ENCODE results near the gene NBR1. TPM values are rescaled to one million over a fixed set of nuclear protein-coding genes. Genes with fewer than 3 reads are reported as not detected.
"Not testable (repeated sequence)": the region's sequence is repeated elsewhere in the genome, so short reads cannot be mapped to it uniquely, and the experiment has no call there.

NBR1 gene
- total and polyA plus RNA-seq, 5 donors = 39.4 to 98.2 (median 90.5) TPM

DNA sequence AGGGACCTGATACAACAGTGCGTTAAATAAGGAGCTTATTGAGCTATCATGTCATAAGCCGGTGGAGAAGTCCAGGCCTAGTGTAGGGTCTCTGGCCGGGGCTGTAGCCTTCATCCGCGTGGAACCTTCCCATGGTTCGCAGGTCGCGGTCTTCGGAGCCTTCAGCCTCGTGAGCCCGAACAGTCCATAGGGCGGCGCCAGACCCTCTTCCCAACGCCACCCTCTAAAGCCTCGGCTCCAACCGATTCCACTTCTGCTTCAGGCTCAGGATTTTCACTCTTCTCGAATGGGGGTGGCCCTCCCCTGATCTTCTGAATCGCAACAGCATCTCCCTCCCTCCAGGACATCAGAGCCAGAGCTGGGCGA, 35.6 kb upstream of the NBR1 start:
- Histone ChIP-seq H3K27me3 (ENCODE audit: control insufficient read depth, insufficient read depth) (no peaks in the 10 kb centered on the region), H3K9me3 (ENCODE audit: control insufficient read depth, low read length) (no peaks in the 10 kb centered on the region), H3K27ac (ENCODE audit: low read length) (no peak overlapping the region), H3K4me3 (ENCODE audit: low read length) (no peak overlapping the region), H3K4me1 (ENCODE audit: control insufficient read depth, insufficient read depth, low read length) (no peaks in the 10 kb centered on the region)
- ATAC-seq (no peak), DNase-seq (no peak)
- 93% methylated on average over 19 of the region's 19 CpGs for WGBS
- intact Hi-C loops (cut with DNase I) = no loop called here

DNA sequence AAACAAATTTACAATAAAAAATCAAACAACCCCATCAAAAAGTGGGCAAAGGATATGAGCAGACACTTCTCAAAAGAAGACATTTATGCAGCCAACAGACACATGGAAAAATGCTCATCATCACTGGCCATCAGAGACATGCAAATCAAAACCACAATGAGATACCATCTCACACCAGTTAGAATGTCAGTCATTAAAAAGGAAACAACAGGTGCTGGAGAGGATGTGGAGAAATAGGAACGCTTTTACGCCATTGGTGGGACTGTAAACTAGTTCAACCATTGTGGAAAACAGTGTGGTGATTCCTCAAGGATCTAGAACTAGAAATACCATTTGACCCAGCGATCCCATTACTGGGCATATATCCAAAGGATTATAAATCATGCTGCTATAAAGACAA, 34.4 kb upstream of the NBR1 start:
- H3K4me3 ChIP-seq (ENCODE audit: low read length); DNase-seq; H3K27ac ChIP-seq (ENCODE audit: low read length); intact Hi-C loops (cut with DNase I); H3K27me3 ChIP-seq (ENCODE audit: control insufficient read depth, insufficient read depth); ATAC-seq; H3K9me3 ChIP-seq (ENCODE audit: control insufficient read depth, low read length); H3K4me1 ChIP-seq (ENCODE audit: control insufficient read depth, insufficient read depth, low read length): not testable (repeated sequence)
- 86% methylated on average over 3 of the region's 3 CpGs for WGBS

DNA sequence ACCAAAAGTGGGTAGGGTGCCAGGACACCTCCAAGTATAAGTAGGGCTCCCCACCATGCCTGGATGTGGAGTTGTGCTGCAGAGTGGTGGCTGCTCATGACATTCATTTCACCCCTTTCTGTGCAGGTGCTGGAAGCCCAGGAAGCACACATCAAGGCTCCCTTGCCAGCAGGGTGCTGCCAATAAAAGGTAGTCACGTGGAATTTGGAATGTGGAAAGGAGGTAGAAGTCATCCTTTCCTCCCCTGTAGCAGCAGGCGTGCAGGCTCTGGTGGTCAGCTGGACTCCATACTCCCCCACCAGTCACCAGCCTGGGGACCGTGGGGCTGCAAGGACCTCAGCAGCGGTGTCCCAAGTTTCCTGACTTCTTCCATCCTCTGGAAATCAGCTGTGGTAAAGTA, 32.5 kb upstream of the NBR1 start:
- H3K4me3 ChIP-seq (ENCODE audit: low read length); H3K27me3 ChIP-seq (ENCODE audit: control insufficient read depth, insufficient read depth); ATAC-seq; H3K9me3 ChIP-seq (ENCODE audit: control insufficient read depth, low read length); intact Hi-C loops (cut with DNase I); H3K4me1 ChIP-seq (ENCODE audit: control insufficient read depth, insufficient read depth, low read length); DNase-seq; H3K27ac ChIP-seq (ENCODE audit: low read length): not testable (repeated sequence)
- 76% methylated on average over 4 of the region's 4 CpGs for WGBS

DNA sequence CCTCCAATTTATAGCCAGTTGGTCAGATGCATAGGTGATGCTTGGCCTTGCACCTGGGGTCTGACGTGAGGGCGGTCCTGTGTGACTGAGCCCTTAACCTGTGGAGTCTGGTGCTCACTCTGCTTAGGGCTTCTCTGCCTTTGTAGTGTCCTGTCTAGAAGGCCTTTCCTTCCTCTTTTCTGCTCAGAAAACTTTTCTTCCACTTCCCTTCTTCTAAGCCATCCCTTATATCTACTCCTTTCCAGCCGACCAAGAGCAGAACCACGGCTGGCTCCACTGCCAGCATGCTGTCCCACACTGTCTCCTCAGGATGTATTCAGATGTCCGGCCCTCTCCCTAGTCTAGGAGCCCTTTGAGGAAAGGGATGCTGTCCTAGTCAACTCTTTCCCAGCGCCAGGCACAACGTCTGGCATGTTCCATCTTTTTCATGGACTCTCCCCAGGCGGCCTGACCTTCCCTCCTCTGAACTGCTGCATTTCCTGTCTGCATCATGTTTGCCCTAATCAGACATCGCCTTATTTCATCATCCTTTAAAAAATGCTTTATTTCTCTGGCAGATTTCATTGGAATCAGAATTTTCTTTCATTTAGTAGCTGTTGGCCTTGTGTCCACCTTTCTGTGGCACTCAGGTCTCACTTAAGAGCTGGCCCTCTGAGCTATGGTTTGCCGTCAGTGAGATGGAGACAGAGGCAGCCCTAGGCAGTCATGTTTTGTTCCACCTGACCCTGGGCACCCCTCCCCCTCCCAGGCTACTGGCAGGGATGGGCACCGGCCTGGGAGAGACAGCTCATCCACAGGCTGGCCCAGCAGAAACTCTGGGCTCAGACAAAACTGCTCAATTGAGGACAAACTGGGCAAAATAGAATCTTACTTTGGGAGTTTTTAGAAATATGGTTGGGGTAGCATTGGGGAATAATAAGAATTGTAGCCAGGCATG, 30.4 kb upstream of the NBR1 start:
- H3K27me3 ChIP-seq (ENCODE audit: control insufficient read depth, insufficient read depth) = no peaks in the 10 kb centered on the region
- no peak overlapping the region for H3K27ac ChIP-seq (ENCODE audit: low read length)
- H3K4me3 ChIP-seq (ENCODE audit: low read length) = no peak overlapping the region
- no peak for ATAC-seq
- H3K9me3 ChIP-seq (ENCODE audit: control insufficient read depth, low read length) = no peaks in the 10 kb centered on the region
- intact Hi-C loops (cut with DNase I) = no loop called here
- WGBS = 78% methylated on average over 11 of the region's 11 CpGs
- no peaks in the 10 kb centered on the region for H3K4me1 ChIP-seq (ENCODE audit: control insufficient read depth, insufficient read depth, low read length)
- DNase-seq = no peak

DNA sequence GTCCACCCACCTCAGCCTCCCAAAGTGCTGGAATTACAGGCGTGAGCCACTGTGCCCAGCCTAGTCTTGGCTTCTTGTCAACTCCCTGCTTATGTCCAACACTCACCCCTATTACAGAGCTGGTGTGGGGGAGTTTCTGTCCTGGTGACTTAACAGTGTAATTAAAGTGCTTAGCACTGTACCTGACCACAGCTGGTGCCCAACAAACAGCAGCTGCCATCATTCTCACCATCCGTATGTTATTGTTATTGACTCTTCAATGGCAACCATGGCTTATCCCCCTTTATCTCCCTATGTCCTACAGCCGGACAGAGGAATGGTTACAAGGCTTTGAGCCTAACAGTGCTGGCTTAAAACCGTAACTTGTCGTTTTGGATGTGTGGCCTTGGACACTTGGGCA, 28.9 kb upstream of the NBR1 start:
- ATAC-seq = no peak
- 90% methylated on average over 5 of the region's 5 CpGs for WGBS

DNA sequence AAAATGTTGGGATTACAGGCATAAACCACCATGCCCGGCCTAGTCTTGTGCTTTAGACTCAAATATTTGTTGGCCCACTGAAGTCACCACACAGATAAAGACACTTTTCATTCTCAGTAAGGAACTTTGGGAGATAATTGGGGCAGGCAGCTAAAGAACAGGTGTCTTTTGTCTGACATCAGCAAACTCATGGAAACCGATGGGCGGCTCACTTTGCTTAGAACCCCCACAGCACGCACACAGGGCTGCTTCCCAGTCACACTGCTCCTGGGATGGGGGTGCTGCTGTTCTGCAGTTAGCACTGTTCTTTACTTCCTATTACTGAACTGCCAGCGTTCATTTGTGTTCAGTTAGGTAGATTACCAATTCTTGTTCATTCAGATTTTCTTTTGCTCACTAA, 27.8 kb upstream of the NBR1 start:
- H3K27me3 ChIP-seq (ENCODE audit: control insufficient read depth, insufficient read depth) = no peaks in the 10 kb centered on the region
- no peak overlapping the region for H3K4me3 ChIP-seq (ENCODE audit: low read length)
- H3K4me1 ChIP-seq (ENCODE audit: control insufficient read depth, insufficient read depth, low read length) = no peaks in the 10 kb centered on the region
- 71% methylated on average over 5 of the region's 5 CpGs for WGBS
- no peak overlapping the region for H3K27ac ChIP-seq (ENCODE audit: low read length)
- ATAC-seq = no peak
- no peaks in the 10 kb centered on the region for H3K9me3 ChIP-seq (ENCODE audit: control insufficient read depth, low read length)
- intact Hi-C loops (cut with DNase I) = no loop called here
- DNase-seq = no peak

More for the DNA sequence above, 28.9 kb upstream of the NBR1 start:
- Histone ChIP-seq H3K4me1 (ENCODE audit: control insufficient read depth, insufficient read depth, low read length) (no peaks in the 10 kb centered on the region), H3K9me3 (ENCODE audit: control insufficient read depth, low read length) (no peaks in the 10 kb centered on the region), H3K4me3 (ENCODE audit: low read length) (no peak overlapping the region), H3K27ac (ENCODE audit: low read length) (no peak overlapping the region), H3K27me3 (ENCODE audit: control insufficient read depth, insufficient read depth) (no peaks in the 10 kb centered on the region)
- intact Hi-C loops (cut with DNase I) = no loop called here
- DNase-seq = no peak

DNA sequence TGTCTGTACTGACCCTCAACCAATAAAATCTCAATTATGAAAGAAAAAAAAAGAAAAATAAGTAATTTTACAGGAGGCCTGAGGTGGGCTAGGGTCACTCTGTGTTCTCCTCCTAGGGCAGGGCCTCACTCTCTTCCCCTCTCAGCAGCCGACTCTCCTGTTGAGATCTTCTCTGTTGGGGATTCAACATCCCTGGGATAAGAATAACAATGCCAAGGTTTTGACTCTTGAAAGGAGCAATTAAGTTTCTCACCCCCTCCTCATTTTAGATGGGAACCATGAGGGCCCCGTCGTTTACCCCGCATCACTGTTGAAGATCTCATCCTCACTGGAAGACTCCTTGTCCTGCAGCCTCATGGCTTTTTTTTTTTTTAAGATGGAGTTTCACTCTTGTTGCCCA, 24.4 kb upstream of the NBR1 start:
- DNase-seq (no peak), ATAC-seq (no peak)
- intact Hi-C loops (cut with DNase I) = no loop called here
- no peak overlapping the region for H3K27ac ChIP-seq (ENCODE audit: low read length)
- 85% methylated on average over 4 of the region's 4 CpGs for WGBS
- no peaks in the 10 kb centered on the region for H3K9me3 ChIP-seq (ENCODE audit: control insufficient read depth, low read length)
- H3K4me3 ChIP-seq (ENCODE audit: low read length) = no peak overlapping the region
- no peaks in the 10 kb centered on the region for H3K27me3 ChIP-seq (ENCODE audit: control insufficient read depth, insufficient read depth)
- H3K4me1 ChIP-seq (ENCODE audit: control insufficient read depth, insufficient read depth, low read length) = no peaks in the 10 kb centered on the region

DNA sequence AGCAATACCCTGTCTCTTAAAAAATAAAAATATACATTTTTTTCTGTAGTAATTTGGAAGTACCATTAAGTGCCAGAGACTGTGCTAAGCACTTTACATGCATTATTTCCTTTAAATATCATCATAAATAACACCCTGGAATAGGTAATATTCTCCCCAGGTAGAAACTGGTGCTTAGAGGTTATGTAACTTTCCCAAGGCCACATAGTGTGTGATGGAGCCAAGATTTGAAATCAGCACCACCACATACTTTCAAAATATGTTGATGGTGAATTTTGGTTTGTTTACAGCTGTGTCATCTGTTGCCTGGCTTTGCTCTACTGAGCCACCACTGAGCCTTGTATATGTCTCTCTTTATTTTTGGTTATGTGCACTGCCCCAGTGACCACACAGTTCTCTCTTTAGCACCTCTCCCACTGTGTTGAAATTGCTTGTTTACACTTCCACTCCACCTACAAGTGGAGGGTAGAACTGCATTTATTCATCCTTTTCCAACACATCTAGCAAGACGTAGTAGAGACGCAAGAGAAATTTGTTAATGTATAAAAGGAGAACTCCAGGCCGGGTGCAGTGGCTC, 19.0 kb upstream of the NBR1 start:
- ATAC-seq (no peak), DNase-seq (no peak)
- Histone ChIP-seq H3K4me3 (ENCODE audit: low read length) (no peak overlapping the region), H3K27ac (ENCODE audit: low read length) (no peak overlapping the region), H3K9me3 (ENCODE audit: control insufficient read depth, low read length) (no peaks in the 10 kb centered on the region), H3K4me1 (ENCODE audit: control insufficient read depth, insufficient read depth, low read length) (no peaks in the 10 kb centered on the region), H3K27me3 (ENCODE audit: control insufficient read depth, insufficient read depth) (no peaks in the 10 kb centered on the region)
- intact Hi-C loops (cut with DNase I) = no loop called here
- 98% methylated on average over 3 of the region's 3 CpGs for WGBS

DNA sequence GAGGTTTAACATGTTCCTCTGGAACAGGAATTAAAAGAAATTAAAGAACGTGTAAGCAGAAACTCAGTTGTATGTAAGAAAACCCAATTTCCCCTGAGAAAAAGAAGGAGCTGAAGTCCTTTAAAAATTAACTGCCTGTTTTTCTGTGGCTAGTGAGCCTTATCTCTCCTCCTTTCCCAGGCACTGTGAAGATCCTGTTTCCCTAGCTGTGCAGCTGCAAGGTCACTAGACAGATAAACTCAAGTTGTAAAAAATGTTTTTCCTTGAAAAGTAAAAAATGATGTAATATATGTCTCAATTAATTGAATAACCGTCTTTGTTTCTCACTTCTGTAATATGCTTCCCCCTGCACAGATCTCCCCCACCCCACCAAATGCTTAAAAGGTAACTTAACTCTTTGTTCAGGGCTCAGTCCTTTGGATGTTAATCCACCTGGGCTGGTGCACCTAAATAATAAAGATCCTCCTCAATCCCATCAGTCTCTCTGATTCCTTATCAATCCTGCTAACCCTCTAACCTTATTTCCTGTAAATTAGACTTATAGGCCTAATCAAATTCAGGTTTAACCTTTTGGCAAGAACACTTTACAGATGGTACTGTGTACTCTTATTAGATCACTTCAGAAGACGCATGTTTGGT, 17.7 kb upstream of the NBR1 start:
- H3K4me3 ChIP-seq (ENCODE audit: low read length) = not testable (repeated sequence)
- 56% methylated on average over 3 of the region's 3 CpGs for WGBS

DNA sequence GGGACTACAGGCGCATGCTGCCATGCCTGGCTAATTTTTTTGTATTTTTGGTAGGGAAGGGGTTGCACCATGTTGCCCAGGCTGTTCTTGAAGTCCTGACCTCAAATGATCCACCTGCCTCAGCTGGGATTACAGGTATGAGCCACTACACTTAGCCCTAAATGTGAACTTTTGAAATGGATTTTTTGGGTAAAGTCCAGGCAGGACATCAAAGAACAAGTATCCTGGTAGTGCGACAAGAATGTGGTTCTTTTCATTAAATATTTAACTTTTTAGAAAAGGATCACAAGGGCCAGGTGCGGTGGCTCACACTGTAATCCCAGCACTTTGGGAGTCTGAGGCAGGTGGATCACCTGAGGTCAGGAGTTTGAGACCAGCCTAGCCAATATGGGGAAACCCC, 15.3 kb upstream of the NBR1 start:
- DNase-seq (no peak), ATAC-seq (no peak)
- intact Hi-C loops (cut with DNase I) = no loop called here
- H3K27me3 ChIP-seq (ENCODE audit: control insufficient read depth, insufficient read depth) = no peaks in the 10 kb centered on the region
- no peaks in the 10 kb centered on the region for H3K9me3 ChIP-seq (ENCODE audit: control insufficient read depth, low read length)
- no peaks in the 10 kb centered on the region for H3K4me1 ChIP-seq (ENCODE audit: control insufficient read depth, insufficient read depth, low read length)
- WGBS = 96% methylated on average over 3 of the region's 3 CpGs
- H3K4me3 ChIP-seq (ENCODE audit: low read length) = no peak overlapping the region
- H3K27ac ChIP-seq (ENCODE audit: low read length) = no peak overlapping the region

More for the DNA sequence above, 17.7 kb upstream of the NBR1 start:
- DNase-seq; H3K27ac ChIP-seq (ENCODE audit: low read length); H3K9me3 ChIP-seq (ENCODE audit: control insufficient read depth, low read length); H3K4me1 ChIP-seq (ENCODE audit: control insufficient read depth, insufficient read depth, low read length); intact Hi-C loops (cut with DNase I); H3K27me3 ChIP-seq (ENCODE audit: control insufficient read depth, insufficient read depth); ATAC-seq: not testable (repeated sequence)

DNA sequence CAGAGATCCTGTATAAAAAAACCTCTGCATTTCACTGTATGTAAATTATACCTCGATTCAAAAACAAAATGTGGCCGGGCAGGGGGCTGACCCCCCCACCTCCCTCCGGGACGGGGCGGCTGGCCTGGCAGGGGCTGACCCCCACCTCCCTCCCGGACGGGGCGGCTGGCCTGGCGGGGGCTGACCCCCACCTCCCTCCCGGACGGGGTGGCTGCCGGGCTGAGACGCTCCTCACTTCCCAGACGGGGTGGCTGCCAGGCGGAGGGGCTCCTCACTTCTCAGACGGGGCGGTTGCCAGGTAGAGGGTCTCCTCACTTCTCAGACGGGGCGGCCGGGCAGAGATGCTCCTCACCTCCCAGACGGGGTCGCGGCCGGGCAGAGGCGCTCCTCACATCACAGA, 11.8 kb upstream of the NBR1 start:
- H3K4me1 ChIP-seq (ENCODE audit: control insufficient read depth, insufficient read depth, low read length); ATAC-seq; H3K27ac ChIP-seq (ENCODE audit: low read length); H3K4me3 ChIP-seq (ENCODE audit: low read length); H3K27me3 ChIP-seq (ENCODE audit: control insufficient read depth, insufficient read depth); H3K9me3 ChIP-seq (ENCODE audit: control insufficient read depth, low read length); DNase-seq; intact Hi-C loops (cut with DNase I): not testable (repeated sequence)
- WGBS = 81% methylated on average over 23 of the region's 25 CpGs

Data from right cardiac atrium (tissue), 5 donors.